GM23338 (cell line): Measurements from ENCODE around the gene SV2C. TPM values are rescaled to one million over a fixed set of nuclear protein-coding genes. Genes with fewer than 3 reads are reported as not detected.

ENCODE experiments used
- ATAC-seq: fragments of 200-7000 bp; cut with Tn5 transposase; 3 replicates; pipeline ENCODE4 v1.9.1; 2020
- DNase-seq: peaks from one replicate; pipeline ENCODE4 v3.0.0-alpha.2; 2015; ENCODE audit warnings: low spot score
- H2AFZ ChIP-seq: fragments of 200-600 bp; sonication (generic); 2 replicates; pipeline ENCODE4 v1.8.0; 2016; ENCODE audit warnings: antibody characterized with exemption, mild to moderate bottlenecking, moderate library complexity
- H3F3A ChIP-seq: fragments of 200-600 bp; sonication (generic); replicated peaks from 2 replicates; pipeline ENCODE4 v1.8.0; 2017; ENCODE audit warnings: antibody characterized with exemption, mixed run types, low read depth
- H3K27ac ChIP-seq: fragments of 200-600 bp; sonication (generic); 2 replicates; pipeline ENCODE4 v1.6.1; 2016; ENCODE audit warnings: low read depth
- H3K27me3 ChIP-seq: fragments of 200-600 bp; sonication (generic); 2 replicates; pipeline ENCODE4 v1.8.0; 2016; ENCODE audit warnings: mild to moderate bottlenecking, mixed run types, moderate library complexity; ENCODE audit not compliant: insufficient read depth
- H3K36me3 ChIP-seq: fragments of 200-600 bp; sonication (generic); 2 replicates; pipeline ENCODE4 v1.8.0; 2016; ENCODE audit warnings: mild to moderate bottlenecking; ENCODE audit not compliant: insufficient read depth
- H3K4me1 ChIP-seq: fragments of 200-600 bp; sonication (generic); 2 replicates; pipeline ENCODE4 v1.8.0; 2016; ENCODE audit warnings: mild to moderate bottlenecking, moderate library complexity; ENCODE audit not compliant: insufficient read depth
- H3K4me2 ChIP-seq: fragments of 200-600 bp; sonication (generic); 2 replicates; pipeline ENCODE4 v1.7.1; 2017; ENCODE audit warnings: mixed run types
- H3K4me3 ChIP-seq: fragments of 200-600 bp; sonication (generic); 2 replicates; pipeline ENCODE4 v1.6.1; 2016; ENCODE audit warnings: mixed run types
- H3K79me2 ChIP-seq: fragments of 200-600 bp; sonication (generic); replicated peaks from 2 replicates; pipeline ENCODE4 v1.8.0; 2017; ENCODE audit warnings: mild to moderate bottlenecking; ENCODE audit not compliant: insufficient read depth
- H3K9me2 ChIP-seq: fragments of 200-600 bp; sonication (generic); 2 replicates; pipeline ENCODE4 v1.8.0; 2017; ENCODE audit not compliant: insufficient read depth
- H4K20me1 ChIP-seq: fragments of 200-600 bp; sonication (generic); replicated peaks from 2 replicates; pipeline ENCODE4 v1.8.0; 2017; ENCODE audit warnings: mild to moderate bottlenecking; ENCODE audit not compliant: insufficient read depth
- H3K27ac Mint-ChIP-seq: 2 replicates; pipeline ENCODE4 v1.8.0; 2020; ENCODE audit warnings: inconsistent platforms, mild to moderate bottlenecking, moderate library complexity, mixed read lengths
- H3K27me3 Mint-ChIP-seq: 3 replicates; pipeline ENCODE4 v1.8.0; 2022; ENCODE audit warnings: low read depth, mild to moderate bottlenecking, moderate library complexity, mixed read lengths, inconsistent platforms; ENCODE audit not compliant: insufficient read depth, poor library complexity
- H3K36me3 Mint-ChIP-seq: 3 replicates; pipeline ENCODE4 v1.8.0; 2021; ENCODE audit warnings: low read depth, mild to moderate bottlenecking, inconsistent platforms, moderate library complexity, mixed read lengths
- H3K4me1 Mint-ChIP-seq: 3 replicates; pipeline ENCODE4 v1.8.0; 2020; ENCODE audit warnings: mild to moderate bottlenecking, inconsistent platforms, mixed read lengths
- H3K4me3 Mint-ChIP-seq: 3 replicates; pipeline ENCODE4 v1.8.0; 2021; ENCODE audit warnings: moderate library complexity, mild to moderate bottlenecking, inconsistent platforms, mixed read lengths
- H3K9me3 Mint-ChIP-seq: 3 replicates; pipeline ENCODE4 v1.8.0; 2020; ENCODE audit warnings: moderate library complexity, mild to moderate bottlenecking, inconsistent platforms, mixed read lengths
- EZH2 ChIP-seq: fragments of 200-600 bp; sonication (generic); IDR thresholded peaks from one replicate; pipeline ENCODE4 v1.8.0; 2017; ENCODE audit warnings: antibody characterized with exemption, mild to moderate bottlenecking, low read depth; ENCODE audit not compliant: unreplicated experiment
- EZH2phosphoT487 ChIP-seq: fragments of 200-600 bp; sonication (generic); IDR thresholded peaks from one replicate; pipeline ENCODE4 v1.8.1; 2018; ENCODE audit warnings: antibody characterized with exemption; ENCODE audit not compliant: unreplicated experiment
- polyA plus RNA-seq: library from polyadenylated mRNA; unstranded; fragments of >200 nt; fragmentation: Nextera tagmentation; extraction: Ambion mirVana; gene quantifications from 2 replicates; pipeline ENCODE4 v1.2.1, GENCODE V29; 2016
- total RNA-seq: library from RNA; depleted of rRNA; stranded (reverse); fragments of >200 nt; shearing (Covaris generic); gene quantifications from 2 replicates; pipeline ENCODE4 v1.2.3, GENCODE V29; 2014
- TF ChIP-seq, protein P1 (sequence below), 2 experiments: fragments of 200-600 bp in 1 of 2; sonication (generic) in 1 of 2; conservative IDR thresholded peaks; 2 replicates each; pipeline versions ENCODE4 v1.5.1 to v1.6.1; 2016 to 2017; ENCODE audit warnings: antibody characterized with exemption in 2 of 2, low read depth in 2 of 2, mild to moderate bottlenecking in 2 of 2, moderate library complexity in 1 of 2
- TF ChIP-seq, protein P2 (sequence below): IDR thresholded peaks from 2 replicates; pipeline ENCODE4 v1.6.1; 2016; ENCODE audit warnings: antibody characterized with exemption

SV2C gene
- total and polyA plus RNA-seq, 2 experiments from 2014 or later: 0.05 to 0.07 TPM

GRCh38 chr5:76074487-76075065, 8.6 kb upstream of the SV2C start:
- Mint-ChIP-seq H3K27me3 (peaks cover 2% of the 10 kb centered on the region), H3K27ac (no peak overlapping the region), H3K4me1 (no peaks in the 10 kb centered on the region), H3K36me3 (no peaks in the 10 kb centered on the region), H3K9me3 (no peaks in the 10 kb centered on the region), H3K4me3 (no peak overlapping the region)
- ATAC-seq (peak; percentile 94), DNase-seq (peak; percentile 69)
- Histone ChIP-seq H3K27ac (no peak overlapping the region), H3K9me2 (no peaks in the 10 kb centered on the region), H3K4me1 (no peaks in the 10 kb centered on the region), H3F3A (no peaks in the 10 kb centered on the region), H4K20me1 (no peaks in the 10 kb centered on the region), H3K4me3 (no peak overlapping the region), H3K36me3 (no peaks in the 10 kb centered on the region), H2AFZ (no peak overlapping the region), H3K79me2 (no peaks in the 10 kb centered on the region), H3K4me2 (no peak overlapping the region), H3K27me3 (peaks cover 14% of the 10 kb centered on the region)
- TF ChIP-seq, protein P1, sequence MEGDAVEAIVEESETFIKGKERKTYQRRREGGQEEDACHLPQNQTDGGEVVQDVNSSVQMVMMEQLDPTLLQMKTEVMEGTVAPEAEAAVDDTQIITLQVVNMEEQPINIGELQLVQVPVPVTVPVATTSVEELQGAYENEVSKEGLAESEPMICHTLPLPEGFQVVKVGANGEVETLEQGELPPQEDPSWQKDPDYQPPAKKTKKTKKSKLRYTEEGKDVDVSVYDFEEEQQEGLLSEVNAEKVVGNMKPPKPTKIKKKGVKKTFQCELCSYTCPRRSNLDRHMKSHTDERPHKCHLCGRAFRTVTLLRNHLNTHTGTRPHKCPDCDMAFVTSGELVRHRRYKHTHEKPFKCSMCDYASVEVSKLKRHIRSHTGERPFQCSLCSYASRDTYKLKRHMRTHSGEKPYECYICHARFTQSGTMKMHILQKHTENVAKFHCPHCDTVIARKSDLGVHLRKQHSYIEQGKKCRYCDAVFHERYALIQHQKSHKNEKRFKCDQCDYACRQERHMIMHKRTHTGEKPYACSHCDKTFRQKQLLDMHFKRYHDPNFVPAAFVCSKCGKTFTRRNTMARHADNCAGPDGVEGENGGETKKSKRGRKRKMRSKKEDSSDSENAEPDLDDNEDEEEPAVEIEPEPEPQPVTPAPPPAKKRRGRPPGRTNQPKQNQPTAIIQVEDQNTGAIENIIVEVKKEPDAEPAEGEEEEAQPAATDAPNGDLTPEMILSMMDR (conservative IDR thresholded peaks at IDR 0.05; ENCODE audit: low read depth in 2 of 2): peak; percentile 88 to 90
- TF ChIP-seq, protein P2, sequence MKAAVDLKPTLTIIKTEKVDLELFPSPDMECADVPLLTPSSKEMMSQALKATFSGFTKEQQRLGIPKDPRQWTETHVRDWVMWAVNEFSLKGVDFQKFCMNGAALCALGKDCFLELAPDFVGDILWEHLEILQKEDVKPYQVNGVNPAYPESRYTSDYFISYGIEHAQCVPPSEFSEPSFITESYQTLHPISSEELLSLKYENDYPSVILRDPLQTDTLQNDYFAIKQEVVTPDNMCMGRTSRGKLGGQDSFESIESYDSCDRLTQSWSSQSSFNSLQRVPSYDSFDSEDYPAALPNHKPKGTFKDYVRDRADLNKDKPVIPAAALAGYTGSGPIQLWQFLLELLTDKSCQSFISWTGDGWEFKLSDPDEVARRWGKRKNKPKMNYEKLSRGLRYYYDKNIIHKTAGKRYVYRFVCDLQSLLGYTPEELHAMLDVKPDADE: no peak

GRCh38 chr5:76081811-76082771, 1.1 kb upstream of the SV2C start:
- ATAC-seq (peak; percentile 8), DNase-seq (peak; percentile 33)
- TF ChIP-seq EZH2: peak; percentile 92
- TF ChIP-seq EZH2phosphoT487: peak; percentile 89
- TF ChIP-seq, protein P2: no peak
- Histone ChIP-seq H3F3A (0 out of 2 replicates have a peak, but pooled peaks cover 3% of the 10 kb centered on the region), H3K4me1 (peaks cover 24% of the 10 kb centered on the region), H3K36me3 (no peaks in the 10 kb centered on the region), H3K4me2 (peak overlapping the region; percentile 98), H3K27ac (no peak overlapping the region), H3K9me2 (no peaks in the 10 kb centered on the region), H3K79me2 (no peaks in the 10 kb centered on the region), H4K20me1 (no peaks in the 10 kb centered on the region), H2AFZ (peak overlapping the region; percentile 100), H3K4me3 (peak overlapping the region; percentile 75), H3K27me3 (peaks cover 88% of the 10 kb centered on the region)
- Mint-ChIP-seq H3K4me1 (peaks cover 13% of the 10 kb centered on the region; the same call in 2 of the 3 replicates), H3K27me3 (peaks cover 54% of the 10 kb centered on the region), H3K9me3 (no peaks in the 10 kb centered on the region), H3K4me3 (peak overlapping the region; percentile 87), H3K27ac (no peak overlapping the region), H3K36me3 (no peaks in the 10 kb centered on the region)
